Measurements from ENCODE around the gene MAMDC2.

DNA sequence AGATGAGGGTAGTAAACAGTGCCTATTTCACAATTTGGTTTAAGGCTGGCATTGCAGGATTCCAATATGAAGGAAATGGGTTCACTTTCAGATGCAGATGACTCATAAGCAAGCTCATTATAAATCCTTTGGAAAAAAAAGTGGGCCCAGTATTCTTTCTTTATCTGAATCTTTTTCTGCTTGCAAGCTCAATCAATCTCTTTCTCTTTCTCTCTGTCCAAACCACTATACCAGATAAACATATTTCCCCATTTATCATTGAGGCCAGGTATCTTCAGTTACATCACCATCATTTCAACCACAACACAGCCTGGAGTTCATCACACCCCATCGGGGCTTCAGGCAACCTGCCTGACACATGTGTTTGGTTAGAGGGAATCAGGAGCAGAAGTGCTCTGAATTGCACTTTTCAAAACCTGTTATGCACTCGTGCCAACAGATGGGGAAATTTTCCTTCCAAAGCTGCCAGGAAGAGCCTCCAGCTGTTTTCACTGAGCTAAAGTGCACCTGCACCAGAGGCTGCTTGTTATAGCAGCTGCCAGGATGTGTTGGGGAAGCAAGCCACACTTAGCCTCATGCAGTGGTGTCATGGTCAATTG, 30.0 kb upstream of the MAMDC2 start:
- TF ChIP-seq ZNF274 (IDR thresholded peaks at IDR 0.05; ENCODE audit: low read depth, low read length): no peak
- TF ChIP-seq YY1 (IDR thresholded peaks at IDR 0.05; ENCODE audit: insufficient read depth, insufficient read length): no peak
